ENCODE results near the gene TMEM51. TPM values are rescaled to one million over a fixed set of nuclear protein-coding genes. Genes with fewer than 3 reads are reported as not detected.

The TMEM51 gene
- total RNA-seq, 4 donors from 2014 or later, result 9.3 to 14.1 (median 11.6) TPM

- H3K27ac ChIP-seq, result no peak overlapping the region
- H3K27me3 ChIP-seq, result no peaks in the 10 kb centered on the region
- no peaks in the 10 kb centered on the region for H3K36me3 ChIP-seq
- no peak for DNase-seq (ENCODE audit: low spot score in 2 of 2)
- H3K4me3 ChIP-seq, result no peak overlapping the region
- no peaks in the 10 kb centered on the region for H3K4me1 ChIP-seq
- H3K9me3 ChIP-seq, result no peaks in the 10 kb centered on the region
- 85 to 88% methylated on average over 5 to 8 of the region's 8 CpGs for WGBS, 2 donors
- TF ChIP-seq POLR2A (IDR thresholded peaks at IDR 0.05) (no peak), CTCF (IDR thresholded peaks at IDR 0.05) (no peak), EP300 (IDR thresholded peaks at IDR 0.05) (no peak)
Measured at GRCh38 chr1:15198684-15199083, 45.1 kb downstream of the TMEM51 start.

GRCh38 chr1:15201221-15201620 lies 47.7 kb downstream of the TMEM51 start:
- WGBS, 2 donors, result 81 to 82% methylated on average over 4 of the region's 4 CpGs
- H3K4me3 ChIP-seq, result no peak overlapping the region
- H3K4me1 ChIP-seq, result no peaks in the 10 kb centered on the region
- H3K27me3 ChIP-seq, result no peaks in the 10 kb centered on the region
- no peaks in the 10 kb centered on the region for H3K9me3 ChIP-seq
- DNase-seq (ENCODE audit: low spot score in 2 of 2), result no peak
- TF ChIP-seq EP300 (IDR thresholded peaks at IDR 0.05) (no peak), CTCF (IDR thresholded peaks at IDR 0.05) (no peak), POLR2A (IDR thresholded peaks at IDR 0.05) (no peak)
- H3K27ac ChIP-seq, result peak overlapping the region in 1 of 4 donors; percentile 6
- no peaks in the 10 kb centered on the region for H3K36me3 ChIP-seq

GRCh38 chr1:15201849-15202551 lies 48.5 kb downstream of the TMEM51 start:
- H3K4me3 ChIP-seq, result no peak overlapping the region
- no peaks in the 10 kb centered on the region for H3K27me3 ChIP-seq
- no peaks in the 10 kb centered on the region for H3K36me3 ChIP-seq
- no peak overlapping the region for H3K27ac ChIP-seq
- peaks cover 0 to 7% (median 0%) of the 10 kb centered on the region in 4 donors for H3K4me1 ChIP-seq
- no peak for DNase-seq (ENCODE audit: low spot score in 2 of 2)
- 73 to 74% methylated on average over 13 of the region's 13 CpGs for WGBS, 2 donors
- no peaks in the 10 kb centered on the region for H3K9me3 ChIP-seq
- TF ChIP-seq POLR2A (IDR thresholded peaks at IDR 0.05), result no peak
- TF ChIP-seq EP300 (IDR thresholded peaks at IDR 0.05), result no peak
- TF ChIP-seq CTCF (IDR thresholded peaks at IDR 0.05), result no peak

GRCh38 chr1:15204931-15205330 lies 51.4 kb downstream of the TMEM51 start:
- no peaks in the 10 kb centered on the region for H3K9me3 ChIP-seq
- no peaks in the 10 kb centered on the region for H3K27me3 ChIP-seq
- H3K4me3 ChIP-seq, result no peak overlapping the region
- WGBS, 2 donors, result 88 to 89% methylated on average over 7 of the region's 7 CpGs
- H3K36me3 ChIP-seq, result no peaks in the 10 kb centered on the region
- no peak for TF ChIP-seq POLR2A (IDR thresholded peaks at IDR 0.05)
- no peak for TF ChIP-seq CTCF (IDR thresholded peaks at IDR 0.05)
- TF ChIP-seq EP300 (IDR thresholded peaks at IDR 0.05), result no peak
- H3K4me1 ChIP-seq, result peaks cover 0 to 7% (median 2%) of the 10 kb centered on the region in 4 donors
- no peak for DNase-seq (ENCODE audit: low spot score in 2 of 2)
- H3K27ac ChIP-seq, result no peak overlapping the region

GRCh38 chr1:15205586-15206346 lies 52.2 kb downstream of the TMEM51 start:
- no peak for DNase-seq (ENCODE audit: low spot score in 2 of 2)
- TF ChIP-seq POLR2A (IDR thresholded peaks at IDR 0.05) (no peak), CTCF (IDR thresholded peaks at IDR 0.05) (no peak), EP300 (IDR thresholded peaks at IDR 0.05) (no peak)
- 82% methylated on average over 12 of the region's 12 CpGs for WGBS, 2 donors
- no peaks in the 10 kb centered on the region for H3K9me3 ChIP-seq
- no peak overlapping the region for H3K4me3 ChIP-seq
- no peak overlapping the region for H3K27ac ChIP-seq
- peaks cover 0 to 7% (median 2%) of the 10 kb centered on the region in 4 donors for H3K4me1 ChIP-seq
- H3K27me3 ChIP-seq, result no peaks in the 10 kb centered on the region
- H3K36me3 ChIP-seq, result no peaks in the 10 kb centered on the region

Data from tibial nerve (tissue), 4 donors.